HUES64 (cell line): ENCODE results near the gene PCIF1.

Source experiments
- H3K27ac ChIP-seq: 2 replicates; pipeline ENCODE4 v1.7.0; 2013; ENCODE audit warnings: low read depth, low read length, inconsistent platforms
- H3K27me3 ChIP-seq: 2 replicates; pipeline ENCODE4 v1.6.1; 2013; ENCODE audit warnings: mild to moderate bottlenecking, low read length; ENCODE audit not compliant: insufficient read depth
- H3K36me3 ChIP-seq: 2 replicates; pipeline ENCODE4 v1.6.1; 2013; ENCODE audit warnings: mild to moderate bottlenecking, low read length; ENCODE audit not compliant: insufficient read depth
- H3K4me1 ChIP-seq: 2 replicates; pipeline ENCODE4 v1.6.1; 2013; ENCODE audit warnings: mild to moderate bottlenecking, low read length, moderate library complexity; ENCODE audit not compliant: insufficient read depth
- H3K4me3 ChIP-seq: 2 replicates; pipeline ENCODE4 v1.5.1; 2013; ENCODE audit warnings: mild to moderate bottlenecking, low read length, moderate library complexity
- H3K9ac ChIP-seq: 2 replicates; pipeline ENCODE4 v1.6.1; 2013; ENCODE audit warnings: mild to moderate bottlenecking, low read depth, low read length
- H3K9me3 ChIP-seq: 2 replicates; pipeline ENCODE4 v1.6.1; 2013; ENCODE audit warnings: low read depth, low read length; ENCODE audit not compliant: insufficient read depth
- WGBS: fragments of 150-250, 120-280 bp; methylation state at CpG from one replicate; pipeline ENCODE4 v1.1.7; 2013; ENCODE audit warnings: missing lambda C conversion rate; 5-methylcytosine and 5-hydroxymethylcytosine counted together

Gene PCIF1

GRCh38 chr20:45944965-45945677, 10.6 kb downstream of the PCIF1 start:
- Histone ChIP-seq H3K9ac (no peak overlapping the region), H3K9me3 (no peaks in the 10 kb centered on the region), H3K4me3 (no peak overlapping the region), H3K27ac (no peak overlapping the region), H3K4me1 (no peaks in the 10 kb centered on the region), H3K27me3 (no peaks in the 10 kb centered on the region), H3K36me3 (peaks cover 92% of the 10 kb centered on the region)
- WGBS, result 96% methylated on average over 18 of the region's 19 CpGs

- H3K27ac ChIP-seq, result no peak overlapping the region
- 94% methylated on average over 13 of the region's 13 CpGs for WGBS
- H3K4me3 ChIP-seq, result no peak overlapping the region
- H3K9me3 ChIP-seq, result no peaks in the 10 kb centered on the region
- no peak overlapping the region for H3K9ac ChIP-seq
- peaks cover 92% of the 10 kb centered on the region for H3K36me3 ChIP-seq
- H3K4me1 ChIP-seq, result no peaks in the 10 kb centered on the region
- H3K27me3 ChIP-seq, result no peaks in the 10 kb centered on the region
These were observed 11.2 kb downstream of the PCIF1 start for GRCh38 chr20:45945678-45946148.

GRCh38 chr20:45946149-45946970, 11.9 kb downstream of the PCIF1 start:
- H3K36me3 ChIP-seq, result peaks cover 89% of the 10 kb centered on the region
- no peaks in the 10 kb centered on the region for H3K27me3 ChIP-seq
- WGBS, result 95% methylated on average over 20 of the region's 20 CpGs
- H3K4me3 ChIP-seq, result no peak overlapping the region
- no peaks in the 10 kb centered on the region for H3K4me1 ChIP-seq
- no peak overlapping the region for H3K9ac ChIP-seq
- H3K27ac ChIP-seq, result no peak overlapping the region
- no peaks in the 10 kb centered on the region for H3K9me3 ChIP-seq

- WGBS, result 95% methylated on average over 29 of the region's 29 CpGs
- Histone ChIP-seq H3K27ac (no peak overlapping the region), H3K9ac (no peak overlapping the region), H3K4me3 (no peak overlapping the region), H3K36me3 (peaks cover 94% of the 10 kb centered on the region), H3K4me1 (no peaks in the 10 kb centered on the region), H3K9me3 (no peaks in the 10 kb centered on the region), H3K27me3 (no peaks in the 10 kb centered on the region)
These were observed 12.8 kb downstream of the PCIF1 start for GRCh38 chr20:45947110-45947866.

- no peak overlapping the region for H3K4me3 ChIP-seq
- WGBS, result 93% methylated on average over 7 of the region's 7 CpGs
- H3K36me3 ChIP-seq, result peaks cover 95% of the 10 kb centered on the region
- H3K27me3 ChIP-seq, result no peaks in the 10 kb centered on the region
- no peak overlapping the region for H3K27ac ChIP-seq
- H3K9me3 ChIP-seq, result no peaks in the 10 kb centered on the region
- no peak overlapping the region for H3K9ac ChIP-seq
- H3K4me1 ChIP-seq, result no peaks in the 10 kb centered on the region
These were observed 13.8 kb downstream of the PCIF1 start for GRCh38 chr20:45948261-45948733.

GRCh38 chr20:45948742-45949541, 14.5 kb downstream of the PCIF1 start:
- Histone ChIP-seq H3K4me3 (no peak overlapping the region), H3K27me3 (no peaks in the 10 kb centered on the region), H3K27ac (no peak overlapping the region), H3K36me3 (peaks cover 92% of the 10 kb centered on the region), H3K9ac (no peak overlapping the region), H3K4me1 (no peaks in the 10 kb centered on the region), H3K9me3 (no peaks in the 10 kb centered on the region)
- WGBS, result 92% methylated on average over 10 of the region's 10 CpGs

- Histone ChIP-seq H3K27ac (no peak overlapping the region), H3K4me3 (no peak overlapping the region), H3K36me3 (peaks cover 84% of the 10 kb centered on the region), H3K9ac (no peak overlapping the region), H3K27me3 (no peaks in the 10 kb centered on the region), H3K4me1 (no peaks in the 10 kb centered on the region), H3K9me3 (no peaks in the 10 kb centered on the region)
- 96% methylated on average over 13 of the region's 13 CpGs for WGBS
These were observed 15.3 kb downstream of the PCIF1 start for GRCh38 chr20:45949542-45950329.

- H3K9ac ChIP-seq, result no peak overlapping the region
- H3K4me3 ChIP-seq, result no peak overlapping the region
- H3K27ac ChIP-seq, result no peak overlapping the region
- H3K4me1 ChIP-seq, result no peaks in the 10 kb centered on the region
- no peaks in the 10 kb centered on the region for H3K27me3 ChIP-seq
- 98% methylated on average over 9 of the region's 9 CpGs for WGBS
- peaks cover 79% of the 10 kb centered on the region for H3K36me3 ChIP-seq
- no peaks in the 10 kb centered on the region for H3K9me3 ChIP-seq
These were observed 15.8 kb downstream of the PCIF1 start for GRCh38 chr20:45950330-45950646.

- H3K9ac ChIP-seq, result no peak overlapping the region
- no peak overlapping the region for H3K4me3 ChIP-seq
- H3K9me3 ChIP-seq, result no peaks in the 10 kb centered on the region
- 91% methylated on average over 19 of the region's 19 CpGs for WGBS
- no peaks in the 10 kb centered on the region for H3K4me1 ChIP-seq
- H3K27ac ChIP-seq, result no peak overlapping the region
- H3K27me3 ChIP-seq, result no peaks in the 10 kb centered on the region
- peaks cover 72% of the 10 kb centered on the region for H3K36me3 ChIP-seq
These were observed 17.7 kb downstream of the PCIF1 start for GRCh38 chr20:45951925-45952834.
